Suppressor macrophage treated with lipopolysaccharide for 1 hour (primary cell): Measurements from ENCODE around the gene HSP90AB1.
A peak's percentile ranks its signal among the peaks of the same experiment; 100 is the strongest.

Experiments
- DNase-seq, 3 donors: peaks; one replicate each; pipeline ENCODE4 v3.0.0-alpha.2; 2020 to 2022

Gene HSP90AB1

GRCh38 chr6:44255871-44256774 lies 9.2 kb downstream of the HSP90AB1 start:
- DNase-seq, result no peak

GRCh38 chr6:44256775-44257024 lies 9.8 kb downstream of the HSP90AB1 start:
- no peak for DNase-seq

- DNase-seq, result peak; percentile 83 to 90 (median 84)
Observed at GRCh38 chr6:44257025-44257752, 10.3 kb downstream of the HSP90AB1 start, which contains the start of gene SLC35B2. Gene SLC35B2, minus strand, starts transcription at chr6:44257528. Its CDS starts 118 bp downstream, at chr6:44257410.

- peak; percentile 84 to 90 (median 89) for DNase-seq
Observed at GRCh38 chr6:44257753-44258324, 10.9 kb downstream of the HSP90AB1 start.

- no peak for DNase-seq
Observed at GRCh38 chr6:44258325-44258863, 11.5 kb downstream of the HSP90AB1 start.

GRCh38 chr6:44258921-44259320 lies 12.0 kb downstream of the HSP90AB1 start:
- DNase-seq, result no peak

- no peak for DNase-seq
Observed at GRCh38 chr6:44260011-44260410, 13.1 kb downstream of the HSP90AB1 start.

GRCh38 chr6:44260451-44261297 lies 13.8 kb downstream of the HSP90AB1 start:
- no peak for DNase-seq

GRCh38 chr6:44261581-44261980 lies 14.7 kb downstream of the HSP90AB1 start:
- no peak for DNase-seq

- peak in 2 of 3 donors; percentile 57 to 69 for DNase-seq
Observed at GRCh38 chr6:44262467-44263353, 15.8 kb downstream of the HSP90AB1 start.

- peak; percentile 74 to 86 (median 77) for DNase-seq
Observed at GRCh38 chr6:44263354-44264100, 16.6 kb downstream of the HSP90AB1 start.

GRCh38 chr6:44264154-44265006 lies 17.5 kb downstream of the HSP90AB1 start:
- peak; percentile 81 to 87 (median 86) for DNase-seq

- DNase-seq, result peak; percentile 98 to 100 (median 99)
Observed at GRCh38 chr6:44265007-44265721, 18.3 kb downstream of the HSP90AB1 start, which contains the start of gene NFKBIE. Gene NFKBIE, minus strand, starts transcription at chr6:44265551. Its CDS starts 205 bp downstream, at chr6:44265346.

- DNase-seq, result no peak
Observed at GRCh38 chr6:44265722-44266233, 18.9 kb downstream of the HSP90AB1 start.

GRCh38 chr6:44266347-44266746 lies 19.4 kb downstream of the HSP90AB1 start:
- DNase-seq, result no peak

- no peak for DNase-seq
Observed at GRCh38 chr6:44267252-44267651, 20.4 kb downstream of the HSP90AB1 start.

- peak in 2 of 3 donors; percentile 54 to 55 for DNase-seq
Observed at GRCh38 chr6:44268095-44268628, 21.3 kb downstream of the HSP90AB1 start.
